GM12865 (cell line): Measurements from ENCODE around the gene KYNU.
"Not testable (repeated sequence)": the region's sequence is repeated elsewhere in the genome, so short reads cannot be mapped to it uniquely, and the experiment has no call there.

Experiments used
- DNase-seq: peaks from one replicate; pipeline ENCODE4 v3.0.0; 2010; ENCODE audit warnings: low read depth
- H3K4me3 ChIP-seq: 2 replicates; pipeline ENCODE4 v1.5.1; 2011; ENCODE audit warnings: mild to moderate bottlenecking, low read depth, low read length, control low read depth
- CTCF ChIP-seq: IDR thresholded peaks from 2 replicates; pipeline ENCODE4 v1.5.1; 2011; ENCODE audit warnings: low read length, control low read depth, low read depth, inconsistent platforms; ENCODE audit not compliant: insufficient read depth; ENCODE audit errors: missing control alignments

The KYNU gene

GRCh38 chr2:143051465-143051864 is 174.0 kb downstream of the KYNU start:
- H3K4me3 ChIP-seq = no peak overlapping the region
- no peak for DNase-seq
- TF ChIP-seq CTCF = no peak

- H3K4me3 ChIP-seq, DNase-seq: not testable (repeated sequence)
Measured at GRCh38 chr2:143053437-143053836, 176.0 kb downstream of the KYNU start.

- no peak for DNase-seq
- no peak overlapping the region for H3K4me3 ChIP-seq
- no peak for TF ChIP-seq CTCF
Measured at GRCh38 chr2:143056550-143056949, 179.1 kb downstream of the KYNU start.

- no peak overlapping the region for H3K4me3 ChIP-seq
- DNase-seq = no peak
- TF ChIP-seq CTCF = no peak
Measured at GRCh38 chr2:143058851-143059250, 181.4 kb downstream of the KYNU start.

GRCh38 chr2:143063612-143064200 is 186.2 kb downstream of the KYNU start:
- no peak for DNase-seq
- H3K4me3 ChIP-seq = no peak overlapping the region
- no peak for TF ChIP-seq CTCF

- no peak for DNase-seq
- TF ChIP-seq CTCF = no peak
- no peak overlapping the region for H3K4me3 ChIP-seq
Measured at GRCh38 chr2:143068094-143068493, 190.6 kb downstream of the KYNU start.

- no peak for TF ChIP-seq CTCF
- DNase-seq = no peak
- H3K4me3 ChIP-seq = no peak overlapping the region
Measured at GRCh38 chr2:143068509-143068908, 191.0 kb downstream of the KYNU start.

GRCh38 chr2:143070704-143071103 is 193.2 kb downstream of the KYNU start:
- TF ChIP-seq CTCF = no peak
- H3K4me3 ChIP-seq = no peak overlapping the region
- DNase-seq = no peak
